Stimulated activated CD4-positive, alpha-beta T cell treated with anti-CD3 and anti-CD28 coated beads, Interleukin-4, amount 100 ng/mL, for 48 hours (primary cell): ENCODE data around the gene ECSIT.
"Not testable (repeated sequence)": the region's sequence is repeated elsewhere in the genome, so short reads cannot be mapped to it uniquely, and the experiment has no call there.

ENCODE experiments used
- DNase-seq, 2 donors: peaks; one replicate each; pipeline ENCODE4 v3.0.0-alpha.2; 2020; ENCODE audit warnings: low read depth in 2 of 2

The ECSIT gene

GRCh38 chr19:11528551-11529341, at the start of gene ECSIT:
Gene ECSIT, minus strand, starts transcription at chr19:11529134. Its CDS starts 9,964 bp downstream, at chr19:11519170.
- peak; percentile 90 to 93 for DNase-seq

- no peak for DNase-seq
Observed at GRCh38 chr19:11577451-11578257, 48.7 kb upstream of the ECSIT start, which contains the start of gene ACP5. Gene ACP5, minus strand, starts transcription at chr19:11577645. Its CDS starts 328 bp downstream, at chr19:11577317.

- no peak for DNase-seq
Observed at GRCh38 chr19:11576227-11576626, 47.3 kb upstream of the ECSIT start.

GRCh38 chr19:11574689-11575088, 45.8 kb upstream of the ECSIT start:
- no peak for DNase-seq

- DNase-seq = not testable (repeated sequence)
Observed at GRCh38 chr19:11573763-11574162, 44.8 kb upstream of the ECSIT start.

- DNase-seq = not testable (repeated sequence)
Observed at GRCh38 chr19:11573354-11573753, 44.4 kb upstream of the ECSIT start.

GRCh38 chr19:11570039-11570462, 41.1 kb upstream of the ECSIT start:
- DNase-seq = no peak

GRCh38 chr19:11566164-11566563, 37.2 kb upstream of the ECSIT start:
- DNase-seq = no peak

- DNase-seq = not testable (repeated sequence)
Observed at GRCh38 chr19:11565649-11565980, 36.7 kb upstream of the ECSIT start.

GRCh38 chr19:11564082-11564807, 35.3 kb upstream of the ECSIT start:
- DNase-seq = not testable (repeated sequence)

GRCh38 chr19:11563532-11563931, 34.6 kb upstream of the ECSIT start:
- no peak for DNase-seq

- peak in 1 of 2 donors; percentile 59 for DNase-seq
Observed at GRCh38 chr19:11560404-11561051, 31.6 kb upstream of the ECSIT start.

GRCh38 chr19:11558881-11559828, 30.2 kb upstream of the ECSIT start, which contains the start of gene ELOF1:
Gene ELOF1, minus strand, starts transcription at chr19:11559230. Its CDS starts 4,883 bp downstream, at chr19:11554347.
- peak; percentile 95 to 97 for DNase-seq

GRCh38 chr19:11556634-11557420, 27.9 kb upstream of the ECSIT start:
- no peak for DNase-seq

- no peak for DNase-seq
Observed at GRCh38 chr19:11555246-11555645, 26.3 kb upstream of the ECSIT start.

- no peak for DNase-seq
Observed at GRCh38 chr19:11554160-11554559, 25.2 kb upstream of the ECSIT start.

- no peak for DNase-seq
Observed at GRCh38 chr19:11552666-11553372, 23.9 kb upstream of the ECSIT start.

- DNase-seq = no peak
Observed at GRCh38 chr19:11551603-11552235, 22.8 kb upstream of the ECSIT start.
